CD4-positive, alpha-beta T cell (primary cell): ENCODE measurements around the gene TOR1B. TPM values are rescaled to one million over a fixed set of nuclear protein-coding genes. Genes with fewer than 3 reads are reported as not detected.

Experiments
- ATAC-seq: fragments of 200-7000 bp; cut with Tn5 transposase; one replicate; pipeline ENCODE4 v1.10.0; 2022; ENCODE audit warnings: mild to moderate bottlenecking; ENCODE audit not compliant: poor library complexity
- CTCF ChIA-PET: fragments of 350-600 bp; sonication (Branson Sonifier 250); formaldehyde crosslinking; loops from one replicate; lab custom pipeline; 2021; ENCODE audit warnings: antibody characterized with exemption, inconsistent platforms; lab: Charles Lee
- POLR2A ChIA-PET: fragments of 350-600 bp; sonication (Branson Sonifier 250); formaldehyde crosslinking; loops from one replicate; lab custom pipeline; 2021; ENCODE audit warnings: antibody characterized with exemption, inconsistent platforms; lab: Charles Lee
- DNase-seq, 14 experiments: peaks; one replicate each; pipeline ENCODE4 v3.0.0-alpha.2; 2013 to 2020; ENCODE audit warnings: mixed read lengths in 2 of 14
- H3K27ac ChIP-seq, 2 donors: one replicate each; pipeline versions ENCODE4 v1.5.1 to v1.7.0; 2013; ENCODE audit warnings: low read length in 2 of 2, low read depth in 1 of 2, mild to moderate bottlenecking in 1 of 2
- H3K27me3 ChIP-seq, 2 experiments: 1 replicate in 1 of 2; 2 replicates in 1 of 2; pipeline versions ENCODE4 v1.6.1 to v1.7.0; 2013; ENCODE audit warnings: low read length in 2 of 2, control low read depth in 1 of 2, mild to moderate bottlenecking in 1 of 2, moderate library complexity in 1 of 2; ENCODE audit not compliant: insufficient read depth in 2 of 2, control insufficient read depth in 1 of 2
- H3K36me3 ChIP-seq: one replicate; pipeline ENCODE4 v1.6.1; 2013; ENCODE audit warnings: low read length, control low read depth; ENCODE audit not compliant: insufficient read depth
- H3K4me1 ChIP-seq: one replicate; pipeline ENCODE4 v1.6.1; 2013; ENCODE audit warnings: low read length, control low read depth; ENCODE audit not compliant: insufficient read depth
- H3K4me3 ChIP-seq: one replicate; pipeline ENCODE4 v1.5.1; 2013; ENCODE audit warnings: mild to moderate bottlenecking, low read length, moderate library complexity
- H3K9me3 ChIP-seq, 2 experiments: 1 replicate in 1 of 2; 2 replicates in 1 of 2; pipeline versions ENCODE4 v1.6.1 to v1.7.0; 2013; ENCODE audit warnings: low read length in 2 of 2, mild to moderate bottlenecking in 2 of 2, control low read depth in 1 of 2, moderate library complexity in 1 of 2; ENCODE audit not compliant: control insufficient read depth in 1 of 2, insufficient read depth in 1 of 2
- H3K27ac Mint-ChIP-seq: one replicate; pipeline ENCODE4 v1.8.0; 2020; ENCODE audit warnings: mixed read lengths
- H3K27me3 Mint-ChIP-seq: one replicate; pipeline ENCODE4 v1.8.0; 2021; ENCODE audit warnings: mixed read lengths
- H3K36me3 Mint-ChIP-seq: one replicate; pipeline ENCODE4 v1.8.0; 2021; ENCODE audit warnings: low read depth, mixed read lengths
- H3K4me1 Mint-ChIP-seq: one replicate; pipeline ENCODE4 v1.8.0; 2021; ENCODE audit warnings: low read depth, mixed read lengths
- H3K4me3 Mint-ChIP-seq: one replicate; pipeline ENCODE4 v1.8.0; 2020; ENCODE audit warnings: mild to moderate bottlenecking, mixed read lengths
- H3K9me3 Mint-ChIP-seq: one replicate; pipeline ENCODE4 v1.8.0; 2020; ENCODE audit warnings: mixed read lengths
- intact Hi-C, 2 experiments: fragments of 100-400 bp; cut with DNase I in 1 of 2; cut with micrococcal nuclease in 1 of 2; formaldehyde crosslinking; loops; one replicate each; pipeline versions ENCODE4 v1.15.1 to v1.9.0; 2023 to 2025; cut with DNase I, micrococcal nuclease
- total RNA-seq, 174 experiments: library from RNA in 2 of 174; stranded (reverse) in 2 of 174; gene quantifications; one replicate each; pipeline ENCODE4 v1.2.3 and lab custom pipeline; 2021 to 2026
- TF ChIP-seq, protein P1 (sequence below): fragments of 200-600 bp; IDR thresholded peaks from one replicate; pipeline ENCODE4 v1.8.0; 2022; ENCODE audit warnings: antibody characterized with exemption, mild to moderate bottlenecking

The TOR1B gene
- total RNA-seq, 2 experiments from 2014 or later: 13.4 to 15.1 TPM

- Mint-ChIP-seq H3K4me3 (peak within 1 kb of the TSS; percentile 100), H3K27ac (peak within 1 kb of the TSS; percentile 92), H3K36me3 (peaks cover 79% of the 10 kb centered on the region), H3K4me1 (peaks cover 67% of the 10 kb centered on the region), H3K27me3 (no peaks in the 10 kb centered on the region), H3K9me3 (no peaks in the 10 kb centered on the region)
- Histone ChIP-seq H3K9me3 (no peaks in the 10 kb centered on the region), H3K4me1 (peaks cover 55% of the 10 kb centered on the region), H3K36me3 (peaks cover 39% of the 10 kb centered on the region), H3K4me3 (peak within 1 kb of the TSS; percentile 95), H3K27me3 (no peaks in the 10 kb centered on the region), H3K27ac (peak within 1 kb of the TSS; percentile 92 to 94)
- TF ChIP-seq, protein P1, sequence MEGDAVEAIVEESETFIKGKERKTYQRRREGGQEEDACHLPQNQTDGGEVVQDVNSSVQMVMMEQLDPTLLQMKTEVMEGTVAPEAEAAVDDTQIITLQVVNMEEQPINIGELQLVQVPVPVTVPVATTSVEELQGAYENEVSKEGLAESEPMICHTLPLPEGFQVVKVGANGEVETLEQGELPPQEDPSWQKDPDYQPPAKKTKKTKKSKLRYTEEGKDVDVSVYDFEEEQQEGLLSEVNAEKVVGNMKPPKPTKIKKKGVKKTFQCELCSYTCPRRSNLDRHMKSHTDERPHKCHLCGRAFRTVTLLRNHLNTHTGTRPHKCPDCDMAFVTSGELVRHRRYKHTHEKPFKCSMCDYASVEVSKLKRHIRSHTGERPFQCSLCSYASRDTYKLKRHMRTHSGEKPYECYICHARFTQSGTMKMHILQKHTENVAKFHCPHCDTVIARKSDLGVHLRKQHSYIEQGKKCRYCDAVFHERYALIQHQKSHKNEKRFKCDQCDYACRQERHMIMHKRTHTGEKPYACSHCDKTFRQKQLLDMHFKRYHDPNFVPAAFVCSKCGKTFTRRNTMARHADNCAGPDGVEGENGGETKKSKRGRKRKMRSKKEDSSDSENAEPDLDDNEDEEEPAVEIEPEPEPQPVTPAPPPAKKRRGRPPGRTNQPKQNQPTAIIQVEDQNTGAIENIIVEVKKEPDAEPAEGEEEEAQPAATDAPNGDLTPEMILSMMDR: no peak
- intact Hi-C loops: loop anchor here (1.0 to 10.0 kb wide), 9 partner anchors 11 to 208 kb away; partner anchors contain the start of genes FNBP1 (in 2 of the 2), TOR1B (in 2 of the 2) and TOR1A (in 1 of the 2)
- DNase-seq: peak; percentile 94 to 100 (median 98)
- ATAC-seq: peak; percentile 89
- ChIA-PET POLR2A (interaction anchor here (0.7 to 6.9 kb wide), 18 partner anchors 9 to 658 kb away, joined by 3 to 134 read pairs (median 6); partner anchors contain the start of genes FNBP1, GPR107, IER5L and TOR1A), CTCF (interaction anchor here (0.8 to 2.5 kb wide), 3 partner anchors 28 to 50 kb away, joined by 3 to 8 read pairs (median 3); no protein-coding TSS in a partner anchor)
Measured at GRCh38 chr9:129835128-129835859, 32.3 kb downstream of the TOR1B start, which contains the start of the genes C9orf78 and USP20. C9orf78 (minus strand) TSS chr9:129835275; CDS start chr9:129835221, 54 bp downstream. USP20 (plus strand) TSS chr9:129835458; CDS start chr9:129852556, 17,098 bp downstream.

GRCh38 chr9:129835860-129836223, 32.9 kb downstream of the TOR1B start:
- ATAC-seq (no peak), DNase-seq (peak in 3 of 14 experiments; percentile 15 to 22 (median 22))
- Mint-ChIP-seq H3K9me3 (no peaks in the 10 kb centered on the region), H3K4me1 (peaks cover 72% of the 10 kb centered on the region), H3K4me3 (peak overlapping the region; percentile 99), H3K36me3 (peaks cover 73% of the 10 kb centered on the region), H3K27me3 (no peaks in the 10 kb centered on the region), H3K27ac (peak overlapping the region; percentile 92)
- no peaks in the 10 kb centered on the region for H3K27me3 ChIP-seq
- CTCF ChIA-PET: interaction anchor here (0.8 to 2.5 kb wide), 2 partner anchors 27 to 33 kb away, joined by 3 to 8 read pairs; no protein-coding TSS in a partner anchor
- POLR2A ChIA-PET: interaction anchor here (1.7 to 6.9 kb wide), 7 partner anchors 10 to 207 kb away, joined by 4 to 134 read pairs (median 7); partner anchors contain the start of gene FNBP1
- peak overlapping the region; percentile 95 for H3K4me3 ChIP-seq
- peaks cover 33% of the 10 kb centered on the region for H3K36me3 ChIP-seq
- TF ChIP-seq, protein P1: no peak
- H3K4me1 ChIP-seq: peaks cover 60% of the 10 kb centered on the region
- peak overlapping the region; percentile 58 to 94 for H3K27ac ChIP-seq
- intact Hi-C loops: loop anchor here (1.0 to 10.0 kb wide), 9 partner anchors 12 to 207 kb away; partner anchors contain the start of genes FNBP1 (in 2 of the 2), TOR1B (in 2 of the 2) and TOR1A (in 1 of the 2)
- H3K9me3 ChIP-seq: no peaks in the 10 kb centered on the region

DNA sequence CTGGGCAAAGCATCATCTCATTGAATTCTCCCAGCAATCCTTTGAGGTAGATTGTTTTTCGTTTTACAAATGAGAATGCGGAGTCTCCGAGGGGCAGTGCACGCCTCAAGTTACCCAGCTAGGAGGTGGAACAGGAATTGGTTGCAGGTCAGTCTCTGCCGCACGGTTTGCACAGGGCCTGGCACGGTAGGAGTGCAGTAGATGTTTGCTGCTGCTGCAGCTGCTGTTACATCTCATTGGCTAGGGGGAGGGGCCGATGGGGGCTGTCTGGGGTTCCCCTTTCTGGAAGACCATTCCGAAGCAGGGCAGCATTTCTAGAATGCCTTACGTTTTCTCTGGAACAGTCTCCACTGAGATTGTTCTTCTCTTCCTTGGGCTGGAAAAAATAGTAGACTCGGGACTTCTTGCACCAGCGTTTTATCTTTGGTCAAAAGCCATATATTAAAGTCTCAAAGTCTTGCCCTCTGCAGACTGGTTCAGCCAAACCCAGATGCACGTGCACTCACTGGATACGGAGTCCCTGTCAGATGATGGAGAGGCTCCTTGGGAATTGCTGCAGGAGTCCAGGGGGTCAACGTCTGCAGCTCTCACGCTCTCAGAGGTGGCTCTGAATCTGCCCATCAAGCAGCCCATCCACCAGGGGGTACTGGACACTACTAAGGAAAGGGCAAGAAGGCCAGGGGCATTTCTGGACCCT, 33.5 kb downstream of the TOR1B start:
- ATAC-seq: no peak
- DNase-seq: peak in 13 of 14 experiments; percentile 21 to 73 (median 45)

More for the DNA sequence above, 33.5 kb downstream of the TOR1B start:
- H3K27me3 ChIP-seq: no peaks in the 10 kb centered on the region
- peak overlapping the region; percentile 95 for H3K4me3 ChIP-seq
- no peaks in the 10 kb centered on the region for H3K9me3 ChIP-seq
- peaks cover 33% of the 10 kb centered on the region for H3K36me3 ChIP-seq
- POLR2A ChIA-PET: interaction anchor here (1.3 to 6.9 kb wide), 8 partner anchors 9 to 53 kb away, joined by 4 to 134 read pairs (median 7); no protein-coding TSS in a partner anchor
- CTCF ChIA-PET: interaction anchor here (0.9 to 2.5 kb wide), 2 partner anchors 33 to 49 kb away, joined by 3 to 8 read pairs; no protein-coding TSS in a partner anchor
- peak overlapping the region; percentile 58 to 94 for H3K27ac ChIP-seq
- intact Hi-C loops: loop anchor here (5.0 to 10.0 kb wide), 2 partner anchors 108 to 206 kb away; partner anchors contain the start of gene FNBP1 (in 1 of the 2)
- peaks cover 79% of the 10 kb centered on the region for H3K4me1 Mint-ChIP-seq
- H3K36me3 Mint-ChIP-seq: peaks cover 73% of the 10 kb centered on the region
- peaks cover 66% of the 10 kb centered on the region for H3K4me1 ChIP-seq
- H3K4me3 Mint-ChIP-seq: peak overlapping the region; percentile 99
- H3K27ac Mint-ChIP-seq: peak overlapping the region; percentile 92
- TF ChIP-seq, protein P1: no peak
- H3K27me3 Mint-ChIP-seq: no peaks in the 10 kb centered on the region
- H3K9me3 Mint-ChIP-seq: no peaks in the 10 kb centered on the region
